OCI-LY3 (cell line): ENCODE measurements around the gene PTP4A2.
A peak's percentile ranks its signal among the peaks of the same experiment; 100 is the strongest.

Source experiments
- H2AFZ ChIP-seq: fragments of 200-600, 300-600 bp; shearing (Covaris generic); 2 replicates; pipeline ENCODE4 v1.6.0; 2014; ENCODE audit warnings: antibody characterized with exemption, low read depth, low read length
- H3K27ac ChIP-seq: fragments of 200-600, 300-600 bp; sonication (generic); 2 replicates; pipeline ENCODE4 v1.5.1; 2014; ENCODE audit warnings: mild to moderate bottlenecking, low read length, moderate library complexity, mixed read lengths
- H3K27me3 ChIP-seq: fragments of 200-600, 300-600 bp; sonication (generic); 2 replicates; pipeline ENCODE4 v1.6.1; 2014; ENCODE audit warnings: low read depth, low read length, mixed read lengths
- H3K36me3 ChIP-seq: fragments of 200-600, 300-600 bp; sonication (generic); replicated peaks from 2 replicates; pipeline ENCODE3; 2014; ENCODE audit warnings: low read depth, low read length, mixed read lengths
- H3K4me1 ChIP-seq: fragments of 300-600, 200-600 bp; sonication (generic); 2 replicates; pipeline ENCODE4 v1.6.1; 2014; ENCODE audit warnings: low read length, mixed read lengths
- H3K4me2 ChIP-seq: fragments of 200-600, 300-600 bp; sonication (generic); 2 replicates; pipeline ENCODE4 v1.6.1; 2014; ENCODE audit warnings: low read length, mixed read lengths
- H3K4me3 ChIP-seq: fragments of 300-600, 200-600 bp; sonication (generic); 2 replicates; pipeline ENCODE4 v1.5.1; 2014; ENCODE audit warnings: antibody characterized with exemption, mild to moderate bottlenecking, low read length, moderate library complexity
- H3K79me2 ChIP-seq: fragments of 300-600, 200-600 bp; shearing (Covaris generic); 2 replicates; pipeline ENCODE4 v1.6.1; 2014; ENCODE audit warnings: mild to moderate bottlenecking, low read length, mixed read lengths
- H3K9ac ChIP-seq: fragments of 300-600, 200-600 bp; shearing (Covaris generic); 2 replicates; pipeline ENCODE4 v1.6.0; 2014; ENCODE audit warnings: mild to moderate bottlenecking, low read length, moderate library complexity
- H3K9me3 ChIP-seq: fragments of 200-600, 300-600 bp; shearing (Covaris generic); 2 replicates; pipeline ENCODE4 v1.6.1; 2014; ENCODE audit warnings: low read length, mixed read lengths; ENCODE audit not compliant: insufficient read depth
- H4K20me1 ChIP-seq: fragments of 200-600, 300-600 bp; sonication (generic); 2 replicates; pipeline ENCODE4 v1.6.1; 2016; ENCODE audit warnings: low read length, mixed read lengths; ENCODE audit not compliant: insufficient read depth
- EZH2phosphoT487 ChIP-seq: fragments of 200-600 bp; shearing (Covaris generic); IDR thresholded peaks from 2 replicates; pipeline ENCODE4 v1.6.1; 2018; ENCODE audit warnings: antibody characterized with exemption, mixed run types, low read depth
- TF ChIP-seq, protein P1 (sequence below): fragments of 200-600, 300-600 bp; sonication (generic); IDR thresholded peaks from 2 replicates; pipeline ENCODE4 v1.5.1; 2014; ENCODE audit warnings: antibody characterized with exemption, low read length, low read depth

Gene PTP4A2

DNA sequence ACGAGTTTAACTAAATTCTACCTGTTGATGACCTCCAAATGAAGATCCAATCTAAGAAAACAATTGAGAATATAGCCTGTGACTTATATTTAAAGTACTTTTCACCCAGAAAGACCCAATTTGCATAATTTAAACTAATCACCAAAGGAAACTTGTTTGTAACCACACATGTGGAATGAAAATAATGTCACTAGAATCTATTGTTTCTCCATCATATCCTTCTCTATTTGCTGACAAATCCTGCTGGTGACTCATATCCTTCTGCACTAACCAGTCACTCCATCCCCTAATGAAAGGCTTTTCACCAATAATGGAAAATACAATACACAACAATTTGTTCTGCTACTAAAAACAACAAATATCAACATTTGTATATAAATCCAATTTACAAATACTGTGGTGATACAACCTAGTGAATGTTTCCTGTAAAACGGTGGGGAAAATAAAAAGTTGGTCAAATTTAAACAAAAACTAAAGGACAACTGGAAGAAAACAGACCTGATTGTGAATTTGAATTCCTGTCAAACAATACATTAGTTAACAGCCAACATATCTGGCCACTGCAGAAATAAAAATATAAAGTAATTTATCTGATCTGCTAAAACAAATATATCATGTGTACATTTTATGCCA is 6.5 kb downstream of the PTP4A2 start:
- Histone ChIP-seq H3K36me3 (peaks cover 13% of the 10 kb centered on the region), H4K20me1 (peaks cover 97% of the 10 kb centered on the region), H3K79me2 (peaks cover 99% of the 10 kb centered on the region), H3K9me3 (no peaks in the 10 kb centered on the region), H3K4me2 (peak overlapping the region; percentile 68), H3K4me3 (peak overlapping the region; percentile 49), H2AFZ (no peak overlapping the region), H3K27ac (peak overlapping the region; percentile 65), H3K27me3 (no peaks in the 10 kb centered on the region), H3K9ac (no peak overlapping the region; the same call in 1 of the 2 replicates), H3K4me1 (peaks cover 96% of the 10 kb centered on the region)
- no peak for TF ChIP-seq EZH2phosphoT487

GRCh38 chr1:31930836-31931592 is 7.2 kb downstream of the PTP4A2 start:
- Histone ChIP-seq H3K4me2 (peak overlapping the region; percentile 68), H3K4me3 (peak overlapping the region; percentile 49), H3K9ac (no peak overlapping the region; the same call in 1 of the 2 replicates), H3K36me3 (peaks cover 8% of the 10 kb centered on the region), H3K27ac (peak overlapping the region; percentile 65), H3K27me3 (no peaks in the 10 kb centered on the region), H3K79me2 (peaks cover 99% of the 10 kb centered on the region), H3K4me1 (peaks cover 97% of the 10 kb centered on the region), H4K20me1 (peaks cover 97% of the 10 kb centered on the region), H2AFZ (no peak overlapping the region), H3K9me3 (no peaks in the 10 kb centered on the region)
- no peak for TF ChIP-seq EZH2phosphoT487

GRCh38 chr1:31927661-31927980 is 10.5 kb downstream of the PTP4A2 start:
- H3K27me3 ChIP-seq = no peaks in the 10 kb centered on the region
- peak overlapping the region; percentile 50; the same call in 1 of the 2 replicates for H3K27ac ChIP-seq
- peaks cover 11% of the 10 kb centered on the region for H3K36me3 ChIP-seq
- no peak overlapping the region for H2AFZ ChIP-seq
- H4K20me1 ChIP-seq = peaks cover 90% of the 10 kb centered on the region
- H3K9ac ChIP-seq = no peak overlapping the region
- no peaks in the 10 kb centered on the region for H3K9me3 ChIP-seq
- H3K4me1 ChIP-seq = peaks cover 77% of the 10 kb centered on the region
- peaks cover 99% of the 10 kb centered on the region for H3K79me2 ChIP-seq
- TF ChIP-seq EZH2phosphoT487 = no peak
- TF ChIP-seq, protein P1, sequence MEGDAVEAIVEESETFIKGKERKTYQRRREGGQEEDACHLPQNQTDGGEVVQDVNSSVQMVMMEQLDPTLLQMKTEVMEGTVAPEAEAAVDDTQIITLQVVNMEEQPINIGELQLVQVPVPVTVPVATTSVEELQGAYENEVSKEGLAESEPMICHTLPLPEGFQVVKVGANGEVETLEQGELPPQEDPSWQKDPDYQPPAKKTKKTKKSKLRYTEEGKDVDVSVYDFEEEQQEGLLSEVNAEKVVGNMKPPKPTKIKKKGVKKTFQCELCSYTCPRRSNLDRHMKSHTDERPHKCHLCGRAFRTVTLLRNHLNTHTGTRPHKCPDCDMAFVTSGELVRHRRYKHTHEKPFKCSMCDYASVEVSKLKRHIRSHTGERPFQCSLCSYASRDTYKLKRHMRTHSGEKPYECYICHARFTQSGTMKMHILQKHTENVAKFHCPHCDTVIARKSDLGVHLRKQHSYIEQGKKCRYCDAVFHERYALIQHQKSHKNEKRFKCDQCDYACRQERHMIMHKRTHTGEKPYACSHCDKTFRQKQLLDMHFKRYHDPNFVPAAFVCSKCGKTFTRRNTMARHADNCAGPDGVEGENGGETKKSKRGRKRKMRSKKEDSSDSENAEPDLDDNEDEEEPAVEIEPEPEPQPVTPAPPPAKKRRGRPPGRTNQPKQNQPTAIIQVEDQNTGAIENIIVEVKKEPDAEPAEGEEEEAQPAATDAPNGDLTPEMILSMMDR = no peak
- H3K4me3 ChIP-seq = peak overlapping the region; percentile 8; the same call in 1 of the 2 replicates
- peak overlapping the region; percentile 61 for H3K4me2 ChIP-seq

DNA sequence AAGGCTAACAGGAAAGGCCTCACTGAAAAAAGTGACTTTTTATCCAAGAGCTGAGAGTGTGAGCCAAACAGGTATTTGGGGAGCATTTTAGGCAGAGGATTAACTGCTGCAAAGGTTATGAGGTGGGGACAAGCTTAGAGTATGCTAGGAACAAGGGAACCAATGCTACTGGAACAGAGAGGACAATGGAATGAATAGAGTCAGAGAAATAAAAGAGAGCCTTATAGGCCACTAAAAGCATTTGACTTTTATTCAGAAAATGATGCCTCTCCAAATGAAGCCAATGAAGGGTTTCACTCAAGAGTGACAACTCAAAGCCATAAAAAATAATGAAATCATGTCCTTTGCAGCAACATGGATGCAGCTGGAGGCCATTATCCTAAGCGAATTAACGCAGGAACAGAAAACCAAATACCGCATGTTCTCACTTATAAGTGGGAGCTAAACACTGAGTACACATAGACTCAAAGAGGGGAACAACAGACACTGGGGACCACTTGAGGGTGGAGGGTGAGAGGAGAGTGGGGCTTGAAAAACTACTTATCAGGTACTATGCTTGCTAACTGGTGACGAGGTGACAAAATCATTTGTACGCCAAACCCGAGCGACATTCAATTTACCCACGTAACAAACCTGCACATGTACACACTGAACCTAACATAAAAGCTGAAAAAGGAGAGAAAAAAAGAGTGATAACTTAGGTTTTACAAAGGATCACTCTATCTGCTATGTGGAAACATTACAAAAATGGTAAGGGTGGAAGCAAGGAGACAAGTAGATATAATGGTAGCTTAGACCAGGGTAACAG is 11.1 kb downstream of the PTP4A2 start:
- Histone ChIP-seq H2AFZ (no peak overlapping the region), H3K36me3 (peaks cover 11% of the 10 kb centered on the region), H3K27me3 (no peaks in the 10 kb centered on the region), H3K9ac (peak overlapping the region; percentile 42; the same call in 1 of the 2 replicates), H3K4me3 (peak overlapping the region; percentile 36), H3K79me2 (peaks cover 99% of the 10 kb centered on the region), H3K27ac (peak overlapping the region; percentile 50), H4K20me1 (peaks cover 86% of the 10 kb centered on the region), H3K4me2 (peak overlapping the region; percentile 61), H3K9me3 (no peaks in the 10 kb centered on the region), H3K4me1 (peaks cover 71% of the 10 kb centered on the region)
- TF ChIP-seq, protein P1 = no peak
- TF ChIP-seq EZH2phosphoT487 = no peak
